ENCODE data around the gene KDM5A.

DNA sequence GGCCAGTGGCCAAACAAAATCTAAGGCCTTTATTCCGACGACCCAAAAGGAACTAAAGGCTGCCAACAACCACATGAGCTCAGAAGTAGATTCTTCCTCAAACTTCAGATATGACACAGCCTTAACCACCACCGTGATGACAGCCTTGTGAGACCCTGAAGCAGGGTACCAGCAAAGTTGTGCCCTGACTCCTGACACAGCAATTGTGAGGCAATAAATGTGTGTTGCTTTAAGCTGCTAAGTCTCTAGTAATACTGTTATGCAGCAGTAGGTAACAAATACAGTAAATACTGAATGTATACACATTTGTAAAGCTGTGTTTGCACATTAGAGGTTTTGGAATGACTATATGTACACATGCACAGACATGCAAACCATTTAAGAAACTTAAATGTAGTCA is 115.7 kb downstream of the KDM5A start:
- TF ChIP-seq, protein P1, sequence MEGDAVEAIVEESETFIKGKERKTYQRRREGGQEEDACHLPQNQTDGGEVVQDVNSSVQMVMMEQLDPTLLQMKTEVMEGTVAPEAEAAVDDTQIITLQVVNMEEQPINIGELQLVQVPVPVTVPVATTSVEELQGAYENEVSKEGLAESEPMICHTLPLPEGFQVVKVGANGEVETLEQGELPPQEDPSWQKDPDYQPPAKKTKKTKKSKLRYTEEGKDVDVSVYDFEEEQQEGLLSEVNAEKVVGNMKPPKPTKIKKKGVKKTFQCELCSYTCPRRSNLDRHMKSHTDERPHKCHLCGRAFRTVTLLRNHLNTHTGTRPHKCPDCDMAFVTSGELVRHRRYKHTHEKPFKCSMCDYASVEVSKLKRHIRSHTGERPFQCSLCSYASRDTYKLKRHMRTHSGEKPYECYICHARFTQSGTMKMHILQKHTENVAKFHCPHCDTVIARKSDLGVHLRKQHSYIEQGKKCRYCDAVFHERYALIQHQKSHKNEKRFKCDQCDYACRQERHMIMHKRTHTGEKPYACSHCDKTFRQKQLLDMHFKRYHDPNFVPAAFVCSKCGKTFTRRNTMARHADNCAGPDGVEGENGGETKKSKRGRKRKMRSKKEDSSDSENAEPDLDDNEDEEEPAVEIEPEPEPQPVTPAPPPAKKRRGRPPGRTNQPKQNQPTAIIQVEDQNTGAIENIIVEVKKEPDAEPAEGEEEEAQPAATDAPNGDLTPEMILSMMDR (IDR thresholded peaks at IDR 0.05; ENCODE audit: insufficient read depth, low read depth, low read length): no peak
- TF ChIP-seq EZH2 (IDR thresholded peaks at IDR 0.05; ENCODE audit: insufficient read depth, low read length): no peak
